Kidney epithelial cell (primary cell): ENCODE results near the gene ATG9B. TPM values are rescaled to one million over a fixed set of nuclear protein-coding genes. Genes with fewer than 3 reads are reported as not detected.
"Not testable (repeated sequence)": the region's sequence is repeated elsewhere in the genome, so short reads cannot be mapped to it uniquely, and the experiment has no call there.

Experiments used
- DNase-seq: peaks from one replicate; pipeline ENCODE4 v3.0.0-alpha.2; 2010; ENCODE audit warnings: low read depth
- H3K27me3 ChIP-seq: 2 replicates; pipeline ENCODE4 v1.6.0; 2011; ENCODE audit warnings: low read length; ENCODE audit not compliant: control insufficient read depth, insufficient read depth
- H3K36me3 ChIP-seq: 2 replicates; pipeline ENCODE4 v1.5.1; 2011; ENCODE audit warnings: low read length; ENCODE audit not compliant: control insufficient read depth, insufficient read depth
- H3K4me3 ChIP-seq: 2 replicates; pipeline ENCODE4 v1.5.1; 2011; ENCODE audit warnings: low read depth, mild to moderate bottlenecking, control low read depth, low read length
- total RNA-seq: library from RNA; depleted of rRNA; stranded (reverse); fragments of >200 nt; gene quantifications from 2 replicates; pipeline ENCODE4 v1.2.3, GENCODE V29; 2015
- TF ChIP-seq, protein P1 (sequence below): IDR thresholded peaks from 2 replicates; pipeline ENCODE4 v1.5.1; 2011; ENCODE audit warnings: mild to moderate bottlenecking, moderate library complexity, low read length, control low read depth, inconsistent platforms; ENCODE audit not compliant: insufficient read depth, poor library complexity, severe bottlenecking

Gene ATG9B
- total RNA-seq, 1 donor from 2014 or later: 2.1 TPM

- H3K4me3 ChIP-seq: no peak overlapping the region
- no peak for DNase-seq
- no peaks in the 10 kb centered on the region for H3K36me3 ChIP-seq
- peaks cover 52% of the 10 kb centered on the region for H3K27me3 ChIP-seq
- TF ChIP-seq, protein P1, sequence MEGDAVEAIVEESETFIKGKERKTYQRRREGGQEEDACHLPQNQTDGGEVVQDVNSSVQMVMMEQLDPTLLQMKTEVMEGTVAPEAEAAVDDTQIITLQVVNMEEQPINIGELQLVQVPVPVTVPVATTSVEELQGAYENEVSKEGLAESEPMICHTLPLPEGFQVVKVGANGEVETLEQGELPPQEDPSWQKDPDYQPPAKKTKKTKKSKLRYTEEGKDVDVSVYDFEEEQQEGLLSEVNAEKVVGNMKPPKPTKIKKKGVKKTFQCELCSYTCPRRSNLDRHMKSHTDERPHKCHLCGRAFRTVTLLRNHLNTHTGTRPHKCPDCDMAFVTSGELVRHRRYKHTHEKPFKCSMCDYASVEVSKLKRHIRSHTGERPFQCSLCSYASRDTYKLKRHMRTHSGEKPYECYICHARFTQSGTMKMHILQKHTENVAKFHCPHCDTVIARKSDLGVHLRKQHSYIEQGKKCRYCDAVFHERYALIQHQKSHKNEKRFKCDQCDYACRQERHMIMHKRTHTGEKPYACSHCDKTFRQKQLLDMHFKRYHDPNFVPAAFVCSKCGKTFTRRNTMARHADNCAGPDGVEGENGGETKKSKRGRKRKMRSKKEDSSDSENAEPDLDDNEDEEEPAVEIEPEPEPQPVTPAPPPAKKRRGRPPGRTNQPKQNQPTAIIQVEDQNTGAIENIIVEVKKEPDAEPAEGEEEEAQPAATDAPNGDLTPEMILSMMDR: peak; percentile 80
Measured at GRCh38 chr7:151012911-151013347, 11.4 kb downstream of the ATG9B start.

- no peak overlapping the region for H3K4me3 ChIP-seq
- no peaks in the 10 kb centered on the region for H3K36me3 ChIP-seq
- no peak for DNase-seq
- peaks cover 45% of the 10 kb centered on the region for H3K27me3 ChIP-seq
- TF ChIP-seq, protein P1: no peak
Measured at GRCh38 chr7:151012031-151012692, 12.1 kb downstream of the ATG9B start.

DNA sequence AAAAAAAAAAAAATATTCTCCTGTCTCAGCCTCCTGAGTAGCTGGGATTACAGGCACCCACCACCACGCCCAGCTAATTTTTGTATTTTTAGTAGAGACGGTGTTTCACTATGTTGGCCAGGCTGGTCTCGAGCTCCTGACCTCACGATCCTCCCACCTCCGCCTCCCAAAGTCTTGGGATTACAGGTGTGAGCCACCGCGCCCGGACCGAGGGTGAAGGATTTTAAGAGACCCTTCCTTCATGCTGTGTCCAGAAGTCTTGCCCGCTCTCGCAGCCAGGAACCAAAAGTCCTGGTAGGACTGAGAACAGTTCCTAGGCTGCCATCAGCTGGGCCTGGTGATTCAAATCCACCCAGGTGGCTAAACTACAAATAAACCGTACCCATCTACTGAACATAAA lies 12.7 kb downstream of the ATG9B start:
- H3K27me3 ChIP-seq: peaks cover 41% of the 10 kb centered on the region
- not testable (repeated sequence) for H3K36me3 ChIP-seq, DNase-seq, H3K4me3 ChIP-seq

- H3K36me3 ChIP-seq: no peaks in the 10 kb centered on the region
- no peak for DNase-seq
- H3K4me3 ChIP-seq: no peak overlapping the region
- peaks cover 38% of the 10 kb centered on the region for H3K27me3 ChIP-seq
- TF ChIP-seq, protein P1: no peak
Measured at GRCh38 chr7:151011097-151011409, 13.2 kb downstream of the ATG9B start.

- DNase-seq: no peak
- H3K36me3 ChIP-seq: no peaks in the 10 kb centered on the region
- TF ChIP-seq, protein P1: no peak
- peaks cover 36% of the 10 kb centered on the region for H3K27me3 ChIP-seq
- H3K4me3 ChIP-seq: no peak overlapping the region
Measured at GRCh38 chr7:151010307-151011096, 13.8 kb downstream of the ATG9B start.

DNA sequence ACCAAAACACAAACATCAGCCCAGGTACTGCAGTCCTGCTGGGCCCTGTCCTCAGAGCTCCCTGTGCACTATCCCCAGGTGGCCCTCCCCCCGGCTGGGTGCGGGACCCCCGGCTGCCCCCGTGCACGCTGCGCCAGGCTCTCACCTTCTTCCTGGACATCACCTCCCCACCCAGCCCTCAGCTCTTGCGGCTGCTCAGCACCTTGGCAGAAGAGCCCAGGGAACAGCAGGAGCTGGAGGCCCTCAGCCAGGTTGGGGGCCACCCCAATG lies 14.3 kb downstream of the ATG9B start:
- Histone ChIP-seq H3K4me3 (no peak overlapping the region), H3K27me3 (peaks cover 37% of the 10 kb centered on the region), H3K36me3 (no peaks in the 10 kb centered on the region)
- TF ChIP-seq, protein P1: no peak
- DNase-seq: no peak
